ENCODE data around the gene THBS2.
"Not testable (repeated sequence)": the region's sequence is repeated elsewhere in the genome, so short reads cannot be mapped to it uniquely, and the experiment has no call there.

THBS2 gene

DNA sequence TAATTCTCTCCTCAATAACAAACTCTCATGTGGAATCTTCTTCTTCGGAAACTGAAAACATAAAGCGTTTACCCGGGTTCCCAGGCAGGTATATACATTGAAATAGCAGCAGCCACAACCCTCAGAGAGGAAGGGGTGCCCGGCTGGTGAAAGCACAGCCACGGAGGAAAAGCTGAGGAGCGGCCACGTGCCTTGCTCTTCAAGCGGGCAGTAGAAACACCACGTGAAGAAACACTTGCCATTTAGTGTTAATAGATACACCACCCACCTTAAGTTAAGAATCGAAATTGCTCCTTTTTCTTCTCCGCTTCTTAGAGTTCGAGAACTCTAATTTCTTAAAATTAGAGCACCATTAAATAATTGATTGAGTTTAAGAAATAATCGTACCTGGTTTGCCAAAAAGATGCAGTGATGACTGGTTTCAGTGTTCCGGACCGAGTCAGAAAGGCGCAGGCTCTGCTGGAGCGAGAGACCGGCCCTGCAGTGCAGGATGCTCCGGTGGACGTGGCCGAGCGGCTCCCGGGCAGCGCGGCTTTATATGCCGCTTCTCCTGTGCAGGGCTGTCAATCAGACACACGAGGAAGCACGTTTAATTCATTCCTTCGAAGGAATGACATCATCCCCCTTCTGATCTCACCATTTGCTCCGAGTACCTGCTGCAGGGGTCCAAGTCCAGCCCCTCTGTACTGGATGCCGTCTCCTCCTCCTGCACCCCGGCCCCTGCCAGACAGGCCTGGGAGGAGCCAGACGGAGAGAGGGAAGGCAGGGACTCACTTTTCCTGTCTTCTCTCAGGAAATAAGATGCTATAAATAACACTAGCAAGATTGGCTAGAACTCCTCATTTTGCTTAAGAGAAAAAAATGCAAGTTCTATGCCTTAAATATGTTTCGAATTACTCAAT is at the start of gene THBS2:
TSS of gene THBS2 (minus strand) at position 510 of the 902 bp plus-strand sequence. CDS start 3,062 bp downstream, outside the sequence.
- H3K4me3 Mint-ChIP-seq: peak within 1 kb of the TSS; percentile 19
- peaks cover 85% of the 10 kb centered on the region for H3K27me3 Mint-ChIP-seq
- DNase-seq: no peak
- H3K36me3 Mint-ChIP-seq (ENCODE audit: low read depth): no peaks in the 10 kb centered on the region
- no peak within 1 kb of the TSS for H3K27ac Mint-ChIP-seq
- no peaks in the 10 kb centered on the region for H3K9me3 Mint-ChIP-seq
- H3K4me1 Mint-ChIP-seq (ENCODE audit: low read depth): peaks cover 25% of the 10 kb centered on the region

GRCh38 chr6:169302716-169303115 is 49.1 kb upstream of the THBS2 start:
- no peaks in the 10 kb centered on the region for H3K4me1 Mint-ChIP-seq (ENCODE audit: low read depth)
- no peaks in the 10 kb centered on the region for H3K36me3 Mint-ChIP-seq (ENCODE audit: low read depth)
- H3K27me3 Mint-ChIP-seq: peaks cover 40% of the 10 kb centered on the region
- no peak overlapping the region for H3K27ac Mint-ChIP-seq
- no peak overlapping the region for H3K4me3 Mint-ChIP-seq
- H3K9me3 Mint-ChIP-seq: peaks cover 10% of the 10 kb centered on the region
- DNase-seq: no peak

- H3K4me3 Mint-ChIP-seq: no peak overlapping the region
- peaks cover 43% of the 10 kb centered on the region for H3K27me3 Mint-ChIP-seq
- DNase-seq: no peak
- H3K27ac Mint-ChIP-seq: no peak overlapping the region
- no peaks in the 10 kb centered on the region for H3K4me1 Mint-ChIP-seq (ENCODE audit: low read depth)
- H3K9me3 Mint-ChIP-seq: peaks cover 10% of the 10 kb centered on the region
- H3K36me3 Mint-ChIP-seq (ENCODE audit: low read depth): no peaks in the 10 kb centered on the region
Measured at GRCh38 chr6:169302255-169302654, 48.6 kb upstream of the THBS2 start.

DNA sequence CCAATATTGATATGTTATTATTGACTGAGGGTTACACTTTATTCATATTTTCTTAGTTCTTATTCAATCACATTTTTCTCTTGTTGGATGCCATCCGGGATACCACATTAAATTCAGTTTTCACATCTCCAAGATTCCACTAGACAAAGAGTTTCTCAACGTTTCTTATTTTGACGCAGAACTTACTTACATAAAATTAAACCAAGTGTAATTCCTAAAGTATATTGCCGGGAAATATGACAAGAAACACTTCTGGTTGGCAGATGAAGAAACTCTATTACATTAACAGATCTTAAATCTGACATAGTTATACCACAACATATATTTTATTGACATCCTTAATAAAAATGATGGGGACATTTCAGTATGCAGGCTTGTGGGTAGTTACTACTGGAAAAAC is 47.3 kb upstream of the THBS2 start:
- Mint-ChIP-seq H3K4me1 (ENCODE audit: low read depth) (no peaks in the 10 kb centered on the region), H3K9me3 (peaks cover 10% of the 10 kb centered on the region), H3K27ac (no peak overlapping the region), H3K27me3 (peaks cover 50% of the 10 kb centered on the region), H3K36me3 (ENCODE audit: low read depth) (no peaks in the 10 kb centered on the region), H3K4me3 (no peak overlapping the region)
- DNase-seq: no peak

- H3K36me3 Mint-ChIP-seq (ENCODE audit: low read depth); H3K27ac Mint-ChIP-seq; H3K9me3 Mint-ChIP-seq; H3K4me3 Mint-ChIP-seq; DNase-seq; H3K4me1 Mint-ChIP-seq (ENCODE audit: low read depth): not testable (repeated sequence)
- H3K27me3 Mint-ChIP-seq: peaks cover 49% of the 10 kb centered on the region
Measured at GRCh38 chr6:169298626-169299025, 45.0 kb upstream of the THBS2 start.

- Mint-ChIP-seq H3K9me3 (no peaks in the 10 kb centered on the region), H3K27me3 (peaks cover 37% of the 10 kb centered on the region), H3K36me3 (ENCODE audit: low read depth) (no peaks in the 10 kb centered on the region), H3K4me3 (no peak overlapping the region), H3K4me1 (ENCODE audit: low read depth) (no peaks in the 10 kb centered on the region), H3K27ac (no peak overlapping the region)
- no peak for DNase-seq
Measured at GRCh38 chr6:169296622-169297021, 43.0 kb upstream of the THBS2 start.

- Mint-ChIP-seq H3K4me1 (ENCODE audit: low read depth) (no peaks in the 10 kb centered on the region), H3K27ac (no peak overlapping the region), H3K4me3 (no peak overlapping the region), H3K27me3 (peaks cover 37% of the 10 kb centered on the region), H3K36me3 (ENCODE audit: low read depth) (no peaks in the 10 kb centered on the region), H3K9me3 (no peaks in the 10 kb centered on the region)
- no peak for DNase-seq
Measured at GRCh38 chr6:169296170-169296569, 42.5 kb upstream of the THBS2 start.

DNA sequence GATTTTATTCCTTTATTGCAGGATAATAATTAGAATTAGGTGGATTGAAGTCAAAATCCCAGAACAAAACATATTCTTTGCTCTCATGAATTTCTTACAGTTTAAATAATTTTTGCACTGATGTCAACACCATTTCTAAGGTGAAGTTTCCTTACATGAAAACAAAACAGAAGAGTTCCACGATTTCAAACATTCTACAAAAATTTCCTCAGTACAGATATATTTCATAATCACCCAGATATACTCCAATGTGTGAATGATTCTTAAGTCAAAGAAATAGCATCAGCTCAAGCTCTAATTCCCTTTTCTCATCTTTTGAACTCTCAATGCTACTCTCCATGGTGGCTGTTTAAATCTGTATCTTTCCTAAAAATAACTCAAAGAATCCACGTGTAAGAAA is 39.5 kb upstream of the THBS2 start:
- no peaks in the 10 kb centered on the region for H3K9me3 Mint-ChIP-seq
- no peaks in the 10 kb centered on the region for H3K4me1 Mint-ChIP-seq (ENCODE audit: low read depth)
- no peak for DNase-seq
- H3K27me3 Mint-ChIP-seq: peaks cover 22% of the 10 kb centered on the region
- no peaks in the 10 kb centered on the region for H3K36me3 Mint-ChIP-seq (ENCODE audit: low read depth)
- H3K4me3 Mint-ChIP-seq: no peak overlapping the region
- no peak overlapping the region for H3K27ac Mint-ChIP-seq

DNA sequence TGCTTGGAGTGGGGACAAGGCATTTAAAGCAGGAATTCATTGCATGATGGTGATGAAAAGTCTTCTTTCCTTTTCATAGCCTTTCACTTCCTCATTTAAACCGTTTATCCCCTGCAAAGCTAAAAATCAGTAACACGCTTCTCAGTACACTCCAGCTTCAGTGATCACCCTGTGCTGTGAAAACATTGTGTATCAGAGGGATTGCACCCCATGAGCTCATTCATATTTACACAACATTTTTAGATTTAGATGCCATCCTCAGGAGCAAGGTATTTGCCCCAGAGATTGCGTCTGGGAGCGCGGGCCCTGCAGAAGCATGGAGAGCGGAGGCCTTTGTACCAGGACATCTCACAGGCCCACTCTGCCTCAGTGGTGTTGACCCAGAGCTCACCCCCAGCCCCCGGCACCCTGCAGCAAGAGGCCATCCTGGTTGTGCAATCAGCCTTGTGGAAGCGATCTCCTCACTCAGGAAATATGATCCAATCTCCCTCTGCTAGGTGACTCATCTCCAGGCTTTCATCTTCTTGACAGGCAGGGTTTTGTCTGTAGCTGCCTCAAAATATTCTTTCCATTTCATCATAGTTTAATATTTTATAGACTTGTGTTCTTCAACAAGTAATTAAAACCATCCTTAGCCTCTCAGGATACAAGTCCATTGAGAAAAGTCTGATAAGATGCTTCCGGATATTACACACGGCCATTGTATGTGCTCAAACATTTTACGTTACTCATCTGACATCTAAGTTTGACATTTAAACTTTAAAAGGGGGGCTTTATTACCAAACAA is 38.9 kb upstream of the THBS2 start:
- Mint-ChIP-seq H3K27ac (no peak overlapping the region), H3K36me3 (ENCODE audit: low read depth) (no peaks in the 10 kb centered on the region), H3K27me3 (peaks cover 19% of the 10 kb centered on the region), H3K9me3 (no peaks in the 10 kb centered on the region), H3K4me1 (ENCODE audit: low read depth) (no peaks in the 10 kb centered on the region), H3K4me3 (no peak overlapping the region)
- DNase-seq: no peak

GRCh38 chr6:169291646-169292337 is 38.1 kb upstream of the THBS2 start:
- peaks cover 16% of the 10 kb centered on the region for H3K27me3 Mint-ChIP-seq
- no peaks in the 10 kb centered on the region for H3K4me1 Mint-ChIP-seq (ENCODE audit: low read depth)
- H3K36me3 Mint-ChIP-seq (ENCODE audit: low read depth): no peaks in the 10 kb centered on the region
- no peaks in the 10 kb centered on the region for H3K9me3 Mint-ChIP-seq
- no peak overlapping the region for H3K27ac Mint-ChIP-seq
- no peak overlapping the region for H3K4me3 Mint-ChIP-seq
- DNase-seq: no peak

- Mint-ChIP-seq H3K4me1 (ENCODE audit: low read depth) (no peaks in the 10 kb centered on the region), H3K27ac (no peak overlapping the region), H3K27me3 (peaks cover 11% of the 10 kb centered on the region)
Measured at GRCh38 chr6:169291148-169291547, 37.5 kb upstream of the THBS2 start.

DNA sequence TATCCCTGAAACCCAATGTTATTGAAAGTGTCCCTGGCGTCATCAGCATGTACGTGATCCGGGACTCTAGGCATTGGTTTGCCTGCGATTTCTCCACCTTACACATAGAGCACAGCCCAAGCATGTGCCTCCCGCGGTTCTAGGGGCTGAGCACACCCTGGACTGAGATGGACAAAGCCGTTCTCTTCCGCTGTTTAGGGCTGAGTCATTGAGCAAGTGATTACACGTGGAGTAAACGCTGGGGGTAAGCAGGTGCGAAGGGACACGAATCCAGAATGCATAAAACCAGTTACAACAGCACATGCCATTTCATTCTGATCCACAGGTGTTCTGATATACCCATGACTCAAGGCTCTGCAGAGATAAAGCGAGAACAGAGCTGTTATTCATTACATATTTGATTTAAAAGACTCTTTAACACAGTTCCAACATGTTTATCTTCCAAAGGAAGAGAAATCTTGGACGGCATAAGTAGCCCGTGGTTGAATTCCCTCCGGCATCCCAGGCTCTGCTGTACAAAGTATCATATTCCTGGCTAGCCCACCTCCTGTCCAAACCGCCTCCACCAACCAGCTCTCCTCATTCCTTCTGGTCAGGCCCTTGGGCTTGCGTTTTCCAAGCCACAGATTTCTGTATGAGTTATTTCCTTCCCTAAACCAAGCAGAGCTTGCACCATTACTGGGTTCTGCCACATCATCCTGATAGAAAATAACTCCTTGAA is 36.1 kb upstream of the THBS2 start:
- Mint-ChIP-seq H3K27me3 (peaks cover 11% of the 10 kb centered on the region), H3K4me3 (no peak overlapping the region), H3K9me3 (no peaks in the 10 kb centered on the region), H3K27ac (no peak overlapping the region), H3K4me1 (ENCODE audit: low read depth) (no peaks in the 10 kb centered on the region), H3K36me3 (ENCODE audit: low read depth) (no peaks in the 10 kb centered on the region)
- no peak for DNase-seq

More at GRCh38 chr6:169291148-169291547, 37.5 kb upstream of the THBS2 start:
- no peak overlapping the region for H3K4me3 Mint-ChIP-seq
- H3K9me3 Mint-ChIP-seq: no peaks in the 10 kb centered on the region
- no peaks in the 10 kb centered on the region for H3K36me3 Mint-ChIP-seq (ENCODE audit: low read depth)
- no peak for DNase-seq

- no peaks in the 10 kb centered on the region for H3K4me1 Mint-ChIP-seq (ENCODE audit: low read depth)
- H3K27ac Mint-ChIP-seq: no peak overlapping the region
- H3K36me3 Mint-ChIP-seq (ENCODE audit: low read depth): no peaks in the 10 kb centered on the region
- no peak overlapping the region for H3K4me3 Mint-ChIP-seq
- peaks cover 9% of the 10 kb centered on the region for H3K27me3 Mint-ChIP-seq
- H3K9me3 Mint-ChIP-seq: no peaks in the 10 kb centered on the region
- DNase-seq: no peak
Measured at GRCh38 chr6:169289257-169289618, 35.6 kb upstream of the THBS2 start.

- Mint-ChIP-seq H3K4me1 (ENCODE audit: low read depth) (no peaks in the 10 kb centered on the region), H3K27ac (no peak overlapping the region), H3K9me3 (no peaks in the 10 kb centered on the region), H3K4me3 (no peak overlapping the region), H3K27me3 (peaks cover 8% of the 10 kb centered on the region), H3K36me3 (ENCODE audit: low read depth) (no peaks in the 10 kb centered on the region)
- no peak for DNase-seq
Measured at GRCh38 chr6:169288591-169288990, 34.9 kb upstream of the THBS2 start.

All from activated T-cell treated with anti-CD3 and anti-CD28 coated beads, Interleukin-2, amount 50 U/mL, for 24 hours (primary cell).